ENCODE data around the gene PIGB. TPM values are rescaled to one million over a fixed set of nuclear protein-coding genes. Genes with fewer than 3 reads are reported as not detected.
A peak's percentile ranks its signal among the peaks of the same experiment; 100 is the strongest.

PIGB gene
- 10 to 100 TPM in 3 of 4 donors, 1 to 10 TPM in 1; 5.9 to 16.5 (median 13.0) TPM for total RNA-seq

- H3K36me3 ChIP-seq, result peaks cover 0 to 4% (median 0%) of the 10 kb centered on the region in 3 donors
- peaks cover 0 to 46% (median 18%) of the 10 kb centered on the region in 3 donors for H3K4me1 ChIP-seq
- no peaks in the 10 kb centered on the region for H3K9me3 ChIP-seq
- peak within 1 kb of the TSS; percentile 90 to 96 (median 94) for H3K27ac ChIP-seq
- intact Hi-C loops (cut with DNase I), result no loop called here
- 1 to 2% methylated on average over 21 to 23 of the region's 49 CpGs for WGBS, 2 donors
- DNase-seq, result peak; percentile 51
- TF ChIP-seq, protein P1, sequence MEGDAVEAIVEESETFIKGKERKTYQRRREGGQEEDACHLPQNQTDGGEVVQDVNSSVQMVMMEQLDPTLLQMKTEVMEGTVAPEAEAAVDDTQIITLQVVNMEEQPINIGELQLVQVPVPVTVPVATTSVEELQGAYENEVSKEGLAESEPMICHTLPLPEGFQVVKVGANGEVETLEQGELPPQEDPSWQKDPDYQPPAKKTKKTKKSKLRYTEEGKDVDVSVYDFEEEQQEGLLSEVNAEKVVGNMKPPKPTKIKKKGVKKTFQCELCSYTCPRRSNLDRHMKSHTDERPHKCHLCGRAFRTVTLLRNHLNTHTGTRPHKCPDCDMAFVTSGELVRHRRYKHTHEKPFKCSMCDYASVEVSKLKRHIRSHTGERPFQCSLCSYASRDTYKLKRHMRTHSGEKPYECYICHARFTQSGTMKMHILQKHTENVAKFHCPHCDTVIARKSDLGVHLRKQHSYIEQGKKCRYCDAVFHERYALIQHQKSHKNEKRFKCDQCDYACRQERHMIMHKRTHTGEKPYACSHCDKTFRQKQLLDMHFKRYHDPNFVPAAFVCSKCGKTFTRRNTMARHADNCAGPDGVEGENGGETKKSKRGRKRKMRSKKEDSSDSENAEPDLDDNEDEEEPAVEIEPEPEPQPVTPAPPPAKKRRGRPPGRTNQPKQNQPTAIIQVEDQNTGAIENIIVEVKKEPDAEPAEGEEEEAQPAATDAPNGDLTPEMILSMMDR (IDR thresholded peaks at IDR 0.05), result peak in 2 of 6 experiments; percentile 28 to 29
- peak in 2 of 4 donors; percentile 39 to 68 for TF ChIP-seq POLR2A (IDR thresholded peaks at IDR 0.05)
- no peaks in the 10 kb centered on the region for H3K27me3 ChIP-seq
- H3K4me3 ChIP-seq, result peak within 1 kb of the TSS; percentile 52 to 95 (median 82)
These were observed at the start of gene PIGB, which contains the start of gene PIGBOS1 for GRCh38 chr15:55318588-55319494. Gene PIGB (plus strand): TSS chr15:55319222. CDS start chr15:55319251, 29 bp downstream. Gene PIGBOS1 (minus strand): TSS chr15:55319123. CDS start chr15:55317792, 1,331 bp downstream.

- intact Hi-C loops (cut with DNase I), result no loop called here
- Histone ChIP-seq H3K4me1 (peaks cover 0 to 15% (median 4%) of the 10 kb centered on the region in 3 donors), H3K27ac (no peak overlapping the region), H3K36me3 (peaks cover 0 to 5% (median 0%) of the 10 kb centered on the region in 3 donors), H3K27me3 (no peaks in the 10 kb centered on the region), H3K9me3 (no peaks in the 10 kb centered on the region), H3K4me3 (no peak overlapping the region)
- DNase-seq, result no peak
- no peak for TF ChIP-seq POLR2A (IDR thresholded peaks at IDR 0.05)
- TF ChIP-seq, protein P1 (IDR thresholded peaks at IDR 0.05), result no peak
- 75 to 78% methylated on average over 6 of the region's 6 CpGs for WGBS, 2 donors
These were observed 48.7 kb upstream of the PIGB start for GRCh38 chr15:55270291-55270690.

DNA sequence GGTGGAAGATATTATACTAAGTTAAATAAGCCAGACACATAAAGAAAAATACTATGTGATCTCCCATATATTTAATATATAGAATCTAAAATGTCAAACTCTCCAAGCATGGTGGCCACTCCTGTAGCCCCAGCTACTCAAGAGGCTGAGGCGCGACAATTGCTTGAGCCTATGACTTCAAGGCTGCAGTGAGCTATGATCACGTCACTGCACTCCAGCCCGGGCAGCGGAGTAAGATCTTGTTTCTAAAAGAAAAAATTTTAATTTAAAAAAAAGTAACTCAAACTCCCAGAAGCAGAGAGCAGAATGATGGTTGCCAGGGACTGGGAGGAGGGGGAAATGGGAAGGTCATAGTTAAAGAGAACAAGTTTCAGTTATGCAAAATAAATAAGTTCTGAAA, 42.7 kb upstream of the PIGB start:
- H3K4me3 ChIP-seq, result no peak overlapping the region
- peaks cover 0 to 24% (median 5%) of the 10 kb centered on the region in 3 donors for H3K4me1 ChIP-seq
- H3K27ac ChIP-seq, result peak overlapping the region in 1 of 4 donors; percentile 5
- no peaks in the 10 kb centered on the region for H3K27me3 ChIP-seq
- no peaks in the 10 kb centered on the region for H3K9me3 ChIP-seq
- 90 to 91% methylated on average over 5 of the region's 5 CpGs for WGBS, 2 donors
- peaks cover 0 to 5% (median 0%) of the 10 kb centered on the region in 3 donors for H3K36me3 ChIP-seq
- no peak for DNase-seq
- TF ChIP-seq, protein P1 (IDR thresholded peaks at IDR 0.05), result no peak
- TF ChIP-seq POLR2A (IDR thresholded peaks at IDR 0.05), result no peak
- intact Hi-C loops (cut with DNase I), result no loop called here

DNA sequence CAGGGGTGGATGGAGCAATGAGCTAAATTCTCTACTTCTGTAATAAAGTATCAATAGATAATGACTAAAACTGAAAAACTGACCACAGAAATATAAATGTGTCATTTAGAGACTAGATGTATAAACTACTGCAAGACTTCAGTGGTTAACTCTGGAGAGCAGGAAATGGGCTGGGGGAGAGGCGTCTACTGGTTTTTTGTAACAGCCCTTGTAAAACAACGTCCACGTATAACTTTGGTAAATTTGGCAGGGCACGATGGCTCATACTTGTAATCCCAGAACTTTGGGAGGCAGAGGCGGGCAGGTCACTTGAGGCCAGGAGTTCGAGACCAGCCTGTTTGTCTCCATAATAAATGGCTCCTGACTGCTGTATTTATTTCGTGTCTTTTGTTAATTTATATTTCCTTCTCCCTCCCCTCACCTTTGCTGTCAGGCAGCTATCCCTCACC, 41.9 kb upstream of the PIGB start:
- H3K27ac ChIP-seq, result peak overlapping the region in 2 of 4 donors; percentile 45 to 57
- TF ChIP-seq, protein P1 (IDR thresholded peaks at IDR 0.05), result no peak
- H3K4me1 ChIP-seq, result peaks cover 0 to 32% (median 9%) of the 10 kb centered on the region in 3 donors
- H3K4me3 ChIP-seq, result no peak overlapping the region
- H3K36me3 ChIP-seq, result peaks cover 0 to 5% (median 0%) of the 10 kb centered on the region in 3 donors
- intact Hi-C loops (cut with DNase I), result no loop called here
- WGBS, 2 donors, result 43 to 62% methylated on average over 7 of the region's 7 CpGs
- DNase-seq, result no peak
- no peaks in the 10 kb centered on the region for H3K9me3 ChIP-seq
- H3K27me3 ChIP-seq, result no peaks in the 10 kb centered on the region

- intact Hi-C loops (cut with DNase I), result no loop called here
- WGBS, 2 donors, result 62 to 69% methylated on average over 2 of the region's 2 CpGs
- peaks cover 0 to 38% (median 14%) of the 10 kb centered on the region in 3 donors for H3K4me1 ChIP-seq
- no peak for DNase-seq
- peaks cover 0 to 5% (median 0%) of the 10 kb centered on the region in 3 donors for H3K36me3 ChIP-seq
- H3K27ac ChIP-seq, result peak overlapping the region in 2 of 4 donors; percentile 45 to 57
- no peaks in the 10 kb centered on the region for H3K27me3 ChIP-seq
- H3K4me3 ChIP-seq, result no peak overlapping the region
- no peak for TF ChIP-seq POLR2A (IDR thresholded peaks at IDR 0.05)
- TF ChIP-seq, protein P1 (IDR thresholded peaks at IDR 0.05), result no peak
- no peaks in the 10 kb centered on the region for H3K9me3 ChIP-seq
These were observed 41.3 kb upstream of the PIGB start for GRCh38 chr15:55277715-55278114.

Measured in esophagus squamous epithelium (tissue), 5 donors.